B cell (primary cell): Measurements from ENCODE around the gene GRIP2. TPM values are rescaled to one million over a fixed set of nuclear protein-coding genes. Genes with fewer than 3 reads are reported as not detected.

Source experiments
- ATAC-seq: fragments of 200-7000 bp; cut with Tn5 transposase; one replicate; pipeline ENCODE4 v1.10.0; 2021; ENCODE audit warnings: low read depth, mild to moderate bottlenecking, moderate number of reproducible peaks, moderate library complexity
- CTCF ChIA-PET: fragments of 350-600 bp; sonication (Branson Sonifier 250); formaldehyde crosslinking; loops from one replicate; lab custom pipeline; 2021; ENCODE audit warnings: antibody characterized with exemption, inconsistent platforms; lab: Charles Lee
- POLR2A ChIA-PET: fragments of 350-600 bp; sonication (Branson Sonifier 250); formaldehyde crosslinking; loops from one replicate; lab custom pipeline; 2021; ENCODE audit warnings: antibody characterized with exemption; lab: Charles Lee
- DNase-seq: peaks from one replicate; pipeline ENCODE4 v3.0.0; 2013
- H2AFZ ChIP-seq: 2 replicates; pipeline ENCODE4 v1.6.1; 2012; ENCODE audit warnings: mild to moderate bottlenecking, low read depth, low read length; ENCODE audit not compliant: insufficient read depth, poor library complexity, severe bottlenecking
- H3K27ac ChIP-seq, 2 donors: 1 replicate in 1 of 2; 2 replicates in 1 of 2; pipeline ENCODE4 v1.5.1; 2012 to 2013; ENCODE audit warnings: low read length in 2 of 2, mild to moderate bottlenecking in 2 of 2, moderate library complexity in 1 of 2
- H3K27me3 ChIP-seq, 4 experiments: fragments of 200-600 bp in 1 of 4; sonication (generic) in 1 of 4; replicated peaks in 1 of 4; 1 replicate in 2 of 4; 2 replicates in 2 of 4; pipeline versions ENCODE4 v1.6.1 to v1.7.0; 2013 to 2016; ENCODE audit warnings: low read length in 3 of 4, mild to moderate bottlenecking in 2 of 4, mixed read lengths in 1 of 4, moderate library complexity in 1 of 4; ENCODE audit not compliant: insufficient read depth in 4 of 4, control insufficient read depth in 3 of 4; ENCODE audit errors: control extremely low read depth in 1 of 4
- H3K36me3 ChIP-seq, 2 experiments: replicated peaks in 1 of 2; 1 replicate in 1 of 2; 2 replicates in 1 of 2; pipeline versions ENCODE4 v1.6.1 to v1.7.1; 2013; ENCODE audit warnings: low read length in 1 of 2; ENCODE audit not compliant: insufficient read depth in 2 of 2, control insufficient read depth in 1 of 2; ENCODE audit errors: control extremely low read depth in 1 of 2, extremely low read depth in 1 of 2
- H3K4me1 ChIP-seq, 2 donors: fragments of 200-600 bp in 1 of 2; sonication (generic) in 1 of 2; 1 replicate in 1 of 2; 2 replicates in 1 of 2; pipeline versions ENCODE4 v1.5.1 to v1.6.1; 2013 to 2017; ENCODE audit warnings: low read length in 2 of 2; ENCODE audit not compliant: control insufficient read depth in 2 of 2, insufficient read depth in 2 of 2
- H3K4me2 ChIP-seq: replicated peaks from 2 replicates; pipeline ENCODE3; 2012; ENCODE audit warnings: mild to moderate bottlenecking, low read depth, low read length; ENCODE audit not compliant: poor library complexity, severe bottlenecking
- H3K4me3 ChIP-seq, 5 experiments: fragments of 200-600 bp in 1 of 5; sonication (generic) in 1 of 5; 1 replicate in 3 of 5; 2 replicates in 2 of 5; pipeline versions ENCODE4 v1.5.1 to v1.7.0; 2011 to 2016; ENCODE audit warnings: low read length in 4 of 5, mild to moderate bottlenecking in 4 of 5, low read depth in 2 of 5, control low read depth in 1 of 5, moderate library complexity in 1 of 5; ENCODE audit not compliant: insufficient read depth in 1 of 5; ENCODE audit errors: control extremely low read depth in 1 of 5, extremely low read depth in 1 of 5
- H3K79me2 ChIP-seq: fragments of 200-600 bp; sonication (generic); one replicate; pipeline ENCODE4 v1.6.0; 2016; ENCODE audit warnings: low read length; ENCODE audit not compliant: control insufficient read depth, insufficient read depth
- H3K9ac ChIP-seq: fragments of 200-600 bp; sonication (generic); 2 replicates; pipeline ENCODE4 v1.6.1; 2017; ENCODE audit warnings: mild to moderate bottlenecking, low read length, moderate library complexity
- H3K9me3 ChIP-seq, 3 donors: one replicate each; pipeline versions ENCODE4 v1.6.1 to v1.7.1; 2013; ENCODE audit warnings: low read length in 2 of 3; ENCODE audit not compliant: control insufficient read depth in 2 of 3, insufficient read depth in 1 of 3; ENCODE audit errors: control extremely low read depth in 1 of 3
- H4K20me1 ChIP-seq: 2 replicates; pipeline ENCODE4 v1.6.0; 2012; ENCODE audit warnings: mild to moderate bottlenecking, low read length; ENCODE audit not compliant: insufficient read depth, control insufficient read depth, poor library complexity, severe bottlenecking
- H3K27ac Mint-ChIP-seq: one replicate; pipeline ENCODE4 v1.8.0; 2021; ENCODE audit warnings: mixed read lengths
- H3K27me3 Mint-ChIP-seq: one replicate; pipeline ENCODE4 v1.8.0; 2021; ENCODE audit warnings: mixed read lengths
- H3K4me1 Mint-ChIP-seq: one replicate; pipeline ENCODE4 v1.8.0; 2021; ENCODE audit warnings: mixed read lengths
- H3K4me3 Mint-ChIP-seq: one replicate; pipeline ENCODE4 v1.8.0; 2021; ENCODE audit warnings: mixed read lengths
- H3K9me3 Mint-ChIP-seq: one replicate; pipeline ENCODE4 v1.8.0; 2022; ENCODE audit warnings: mixed read lengths; ENCODE audit not compliant: insufficient read depth
- CTCF ChIP-seq: fragments of 200-600 bp; IDR thresholded peaks from one replicate; pipeline ENCODE4 v1.8.0; 2022; ENCODE audit warnings: antibody characterized with exemption, mild to moderate bottlenecking
- EZH2 ChIP-seq: IDR thresholded peaks from 2 replicates; pipeline ENCODE4 v1.6.1; 2012; ENCODE audit warnings: borderline replicate concordance, low read depth, mild to moderate bottlenecking, moderate library complexity, low read length; ENCODE audit not compliant: insufficient read depth, poor library complexity, severe bottlenecking
- WGBS: methylation state at CpG from one replicate; pipeline ENCODE4 v1.1.5; 2013; ENCODE audit warnings: missing lambda C conversion rate; ENCODE audit not compliant: insufficient coverage; 5-methylcytosine and 5-hydroxymethylcytosine counted together
- intact Hi-C: fragments of 100-400 bp; cut with micrococcal nuclease; formaldehyde crosslinking; loops from one replicate; pipeline ENCODE4 v1.10.0; 2022
- polyA plus RNA-seq: library from polyadenylated mRNA; depleted of rRNA; stranded (reverse); fragments of >200 nt; gene quantifications from 2 replicates; pipeline ENCODE4 v1.2.3, GENCODE V29; 2012
- total RNA-seq, 2 donors: library from RNA; stranded (reverse); fragments of 120-200 nt in 1 of 2; gene quantifications; 1 replicate in 1 of 2; 2 replicates in 1 of 2; pipeline versions ENCODE4 v1.2.3 to v1.2.4, GENCODE V29; 2013 to 2022

Gene GRIP2
- total and polyA plus RNA-seq, 2 donors (not counting 1 experiment from before 2014, with no cell fraction given) = not detected

- intact Hi-C loops = no loop called here
- Histone ChIP-seq H2AFZ (no peak overlapping the region), H3K79me2 (no peaks in the 10 kb centered on the region), H3K27ac (no peak overlapping the region), H3K9ac (no peak overlapping the region), H3K27me3 (no peaks in the 10 kb centered on the region), H3K9me3 (no peaks in the 10 kb centered on the region), H3K4me2 (no peak overlapping the region), H3K36me3 (peaks cover 0 to 66% of the 10 kb centered on the region in 2 experiments), H4K20me1 (no peaks in the 10 kb centered on the region), H3K4me3 (no peak overlapping the region), H3K4me1 (no peaks in the 10 kb centered on the region)
- H3K9me3 Mint-ChIP-seq = no peaks in the 10 kb centered on the region
- no peaks in the 10 kb centered on the region for H3K27me3 Mint-ChIP-seq
- ChIA-PET POLR2A (no interaction called here), CTCF (interaction anchor here (1.0 kb wide), 1 partner anchor 211 kb away, joined by 5 read pairs; no protein-coding TSS in a partner anchor)
- no peak overlapping the region for H3K27ac Mint-ChIP-seq
- DNase-seq (no peak), ATAC-seq (no peak)
- no peak overlapping the region for H3K4me3 Mint-ChIP-seq
- WGBS = 98% methylated on average over 12 of the region's 12 CpGs
- peaks cover 2% of the 10 kb centered on the region for H3K4me1 Mint-ChIP-seq
- TF ChIP-seq CTCF (no peak), EZH2 (no peak)
Measured at GRCh38 chr3:14470461-14470860, 69.7 kb downstream of the GRIP2 start.

- Mint-ChIP-seq H3K27me3 (no peaks in the 10 kb centered on the region), H3K9me3 (no peaks in the 10 kb centered on the region), H3K4me3 (no peak overlapping the region), H3K4me1 (peaks cover 2% of the 10 kb centered on the region), H3K27ac (no peak overlapping the region)
- no peak for ATAC-seq
- Histone ChIP-seq H3K27me3 (no peaks in the 10 kb centered on the region), H3K9me3 (no peaks in the 10 kb centered on the region), H3K4me2 (no peak overlapping the region), H3K4me3 (no peak overlapping the region), H2AFZ (no peak overlapping the region), H3K27ac (no peak overlapping the region), H3K4me1 (no peaks in the 10 kb centered on the region), H3K9ac (no peak overlapping the region), H4K20me1 (no peaks in the 10 kb centered on the region), H3K36me3 (peaks cover 0 to 60% of the 10 kb centered on the region in 2 experiments), H3K79me2 (no peaks in the 10 kb centered on the region)
- intact Hi-C loops = loop anchor here (1.0 kb wide), 4 partner anchors 36 to 265 kb away; partner anchors contain the start of gene SLC6A6
- ChIA-PET POLR2A (interaction anchor here (0.9 kb wide), 1 partner anchor 32 kb away, joined by 3 read pairs; no protein-coding TSS in a partner anchor), CTCF (interaction anchor here (0.7 to 4.4 kb wide), 20 partner anchors 9 to 573 kb away, joined by 3 to 124 read pairs (median 4); partner anchors contain the start of gene SLC6A6)
- DNase-seq = no peak
- WGBS = 96% methylated on average over 13 of the region's 13 CpGs
- TF ChIP-seq EZH2 (no peak), CTCF (no peak)
Measured at GRCh38 chr3:14468621-14468981, 71.5 kb downstream of the GRIP2 start.
